Upper lobe of left lung (tissue), 6 donors: ENCODE results near the gene DMXL2. TPM values are rescaled to one million over a fixed set of nuclear protein-coding genes. Genes with fewer than 3 reads are reported as not detected.

Experiments used
- ATAC-seq, 2 donors: fragments of 200-7000 bp; cut with Tn5 transposase; one replicate each; pipeline ENCODE4 v1.9.1; 2022; ENCODE audit warnings: mild to moderate bottlenecking in 2 of 2, moderate library complexity in 2 of 2; ENCODE audit not compliant: low FRiP score in 2 of 2
- DNase-seq, 2 donors: peaks; one replicate each; pipeline ENCODE4 v3.0.0-alpha.2; 2019 to 2020
- H3K27ac ChIP-seq, 4 donors: fragments of 200-600 bp; sonication (generic); one replicate each; pipeline ENCODE4 v1.5.1; 2016 to 2019
- H3K27me3 ChIP-seq, 4 donors: fragments of 200-600 bp; sonication (generic); one replicate each; pipeline ENCODE4 v1.5.1; 2017 to 2019
- H3K36me3 ChIP-seq, 4 donors: fragments of 200-600 bp; sonication (generic); one replicate each; pipeline ENCODE4 v1.5.1; 2016 to 2019
- H3K4me1 ChIP-seq, 4 donors: fragments of 200-600 bp; sonication (generic); one replicate each; pipeline ENCODE4 v1.5.1; 2018 to 2019
- H3K4me3 ChIP-seq, 4 donors: fragments of 200-600 bp; sonication (generic); one replicate each; pipeline ENCODE4 v1.5.1; 2017 to 2019; ENCODE audit warnings: mild to moderate bottlenecking in 2 of 4, moderate library complexity in 1 of 4
- H3K9me3 ChIP-seq, 4 donors: fragments of 200-600 bp; sonication (generic); one replicate each; pipeline ENCODE4 v1.5.1; 2018 to 2019
- EP300 ChIP-seq, 4 donors: sonication (generic); formaldehyde crosslinking; IDR thresholded peaks; one replicate each; pipeline ENCODE4 v1.5.1; 2017; ENCODE audit warnings: antibody characterized with exemption in 4 of 4, control low read depth in 2 of 4
- POLR2A ChIP-seq, 4 donors: fragments of 450-650 bp; IDR thresholded peaks; one replicate each; pipeline ENCODE4 v1.5.1; 2016 to 2017; ENCODE audit warnings: antibody characterized with exemption in 4 of 4, mild to moderate bottlenecking in 2 of 4
- POLR2AphosphoS5 ChIP-seq, 2 donors: sonication (generic); formaldehyde crosslinking; IDR thresholded peaks; one replicate each; pipeline ENCODE4 v1.5.1; 2017; ENCODE audit warnings: antibody characterized with exemption in 2 of 2
- WGBS, 2 donors: methylation state at CpG; one replicate each; pipeline ENCODE4 v1.1.5; 2017 to 2018; 5-methylcytosine and 5-hydroxymethylcytosine counted together
- total RNA-seq, 6 donors: library from RNA; depleted of rRNA in 4 of 6; stranded (reverse); fragments of >200 nt in 4 of 6; gene quantifications; one replicate each; pipeline versions ENCODE4 v1.1.0 to v1.2.1, GENCODE V29; 2016 to 2021
- TF ChIP-seq, protein P1 (sequence below), 6 experiments: fragments of 450-650 bp in 4 of 6; fragments of 200-600 bp in 2 of 6; sonication (generic) in 2 of 6; IDR thresholded peaks; one replicate each; pipeline ENCODE4 v1.5.1; 2016 to 2019; ENCODE audit warnings: antibody characterized with exemption in 6 of 6
- donor health status: DM: no; HTN: no; CAD: no; lungs with moderate emphysema.
- donor health status: DM: no; HTN: yes; CAD: no; lungs with severe emphysema.

DMXL2 gene
- total RNA-seq, 6 donors from 2014 or later = 39.8 to 140 (median 58.1) TPM

GRCh38 chr15:51634591-51635198, 12.1 kb upstream of the DMXL2 start:
- no peak for ATAC-seq
- H3K27ac ChIP-seq = no peak overlapping the region
- H3K4me1 ChIP-seq = no peaks in the 10 kb centered on the region
- WGBS, 2 donors = 65 to 72% methylated on average over 3 of the region's 3 CpGs
- H3K9me3 ChIP-seq = no peaks in the 10 kb centered on the region
- TF ChIP-seq, protein P1, sequence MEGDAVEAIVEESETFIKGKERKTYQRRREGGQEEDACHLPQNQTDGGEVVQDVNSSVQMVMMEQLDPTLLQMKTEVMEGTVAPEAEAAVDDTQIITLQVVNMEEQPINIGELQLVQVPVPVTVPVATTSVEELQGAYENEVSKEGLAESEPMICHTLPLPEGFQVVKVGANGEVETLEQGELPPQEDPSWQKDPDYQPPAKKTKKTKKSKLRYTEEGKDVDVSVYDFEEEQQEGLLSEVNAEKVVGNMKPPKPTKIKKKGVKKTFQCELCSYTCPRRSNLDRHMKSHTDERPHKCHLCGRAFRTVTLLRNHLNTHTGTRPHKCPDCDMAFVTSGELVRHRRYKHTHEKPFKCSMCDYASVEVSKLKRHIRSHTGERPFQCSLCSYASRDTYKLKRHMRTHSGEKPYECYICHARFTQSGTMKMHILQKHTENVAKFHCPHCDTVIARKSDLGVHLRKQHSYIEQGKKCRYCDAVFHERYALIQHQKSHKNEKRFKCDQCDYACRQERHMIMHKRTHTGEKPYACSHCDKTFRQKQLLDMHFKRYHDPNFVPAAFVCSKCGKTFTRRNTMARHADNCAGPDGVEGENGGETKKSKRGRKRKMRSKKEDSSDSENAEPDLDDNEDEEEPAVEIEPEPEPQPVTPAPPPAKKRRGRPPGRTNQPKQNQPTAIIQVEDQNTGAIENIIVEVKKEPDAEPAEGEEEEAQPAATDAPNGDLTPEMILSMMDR (IDR thresholded peaks at IDR 0.05) = no peak
- TF ChIP-seq POLR2AphosphoS5 (IDR thresholded peaks at IDR 0.05) (no peak), POLR2A (IDR thresholded peaks at IDR 0.05) (no peak), EP300 (IDR thresholded peaks at IDR 0.05) (no peak)
- H3K27me3 ChIP-seq = no peaks in the 10 kb centered on the region
- no peaks in the 10 kb centered on the region for H3K36me3 ChIP-seq
- no peak overlapping the region for H3K4me3 ChIP-seq
- DNase-seq = no peak

GRCh38 chr15:51629612-51630011, 7.0 kb upstream of the DMXL2 start:
- TF ChIP-seq EP300 (IDR thresholded peaks at IDR 0.05) = peak in 2 of 4 donors; percentile 27 to 53
- TF ChIP-seq POLR2A (IDR thresholded peaks at IDR 0.05) = peak in 1 of 4 donors; percentile 7
- TF ChIP-seq, protein P1 (IDR thresholded peaks at IDR 0.05) = no peak
- TF ChIP-seq POLR2AphosphoS5 (IDR thresholded peaks at IDR 0.05) = peak; percentile 43 to 48
- H3K27me3 ChIP-seq = no peaks in the 10 kb centered on the region
- peak overlapping the region in 3 of 4 donors; percentile 10 to 40 (median 31) for H3K27ac ChIP-seq
- H3K36me3 ChIP-seq = no peaks in the 10 kb centered on the region
- H3K9me3 ChIP-seq = no peaks in the 10 kb centered on the region
- H3K4me3 ChIP-seq = no peak overlapping the region
- ATAC-seq = peak; percentile 74 to 90
- no peaks in the 10 kb centered on the region for H3K4me1 ChIP-seq
- 38 to 56% methylated on average over 1 of the region's 1 CpG for WGBS, 2 donors
- DNase-seq = peak in 1 of 2 donors; percentile 45

GRCh38 chr15:51625236-51625635, 2.7 kb upstream of the DMXL2 start:
- TF ChIP-seq POLR2A (IDR thresholded peaks at IDR 0.05) (no peak), EP300 (IDR thresholded peaks at IDR 0.05) (no peak), POLR2AphosphoS5 (IDR thresholded peaks at IDR 0.05) (no peak)
- TF ChIP-seq, protein P1 (IDR thresholded peaks at IDR 0.05) = no peak
- Histone ChIP-seq H3K4me3 (no peak overlapping the region), H3K36me3 (no peaks in the 10 kb centered on the region), H3K4me1 (peaks cover 8 to 14% (median 11%) of the 10 kb centered on the region in 4 donors), H3K27ac (no peak overlapping the region), H3K27me3 (no peaks in the 10 kb centered on the region), H3K9me3 (no peaks in the 10 kb centered on the region)
- ATAC-seq = no peak
- WGBS, 2 donors = 48 to 50% methylated on average over 1 of the region's 1 CpG
- DNase-seq = no peak

DNA sequence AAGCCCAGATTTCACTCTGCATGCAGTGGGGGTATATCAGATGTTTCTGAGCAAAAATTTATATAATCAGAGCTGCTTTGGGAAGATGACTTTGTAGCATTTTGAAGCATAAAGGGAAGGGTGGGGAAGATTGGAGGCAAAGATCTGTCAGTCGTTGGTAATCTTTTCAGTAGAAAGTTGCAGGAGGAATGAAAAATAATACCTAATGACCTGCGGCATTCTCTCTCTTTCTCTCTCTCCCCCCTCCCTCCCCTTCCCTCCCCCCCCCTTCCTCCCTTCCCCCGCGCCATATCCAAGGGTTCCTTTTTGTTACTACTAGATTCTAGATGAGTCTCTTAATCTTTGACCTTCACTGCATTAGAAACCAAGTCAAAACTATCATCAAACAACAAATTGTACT, 1.5 kb upstream of the DMXL2 start:
- H3K9me3 ChIP-seq = no peaks in the 10 kb centered on the region
- peak overlapping the region in 3 of 4 donors; percentile 89 to 95 (median 94) for H3K27ac ChIP-seq
- ATAC-seq (no peak), DNase-seq (no peak)
- H3K36me3 ChIP-seq = no peaks in the 10 kb centered on the region
- no peak overlapping the region for H3K4me3 ChIP-seq
- H3K27me3 ChIP-seq = no peaks in the 10 kb centered on the region
- TF ChIP-seq EP300 (IDR thresholded peaks at IDR 0.05) = no peak
- TF ChIP-seq, protein P1 (IDR thresholded peaks at IDR 0.05) = no peak
- 73 to 80% methylated on average over 4 of the region's 4 CpGs for WGBS, 2 donors
- peaks cover 8 to 16% (median 12%) of the 10 kb centered on the region in 4 donors for H3K4me1 ChIP-seq
